Fibroblast of upper back skin (primary cell): ENCODE measurements around the gene ATP13A1.

Source experiments
- DNase-seq: peaks from one replicate; pipeline ENCODE4 v3.0.0-alpha.2; 2013

ATP13A1 gene

DNA sequence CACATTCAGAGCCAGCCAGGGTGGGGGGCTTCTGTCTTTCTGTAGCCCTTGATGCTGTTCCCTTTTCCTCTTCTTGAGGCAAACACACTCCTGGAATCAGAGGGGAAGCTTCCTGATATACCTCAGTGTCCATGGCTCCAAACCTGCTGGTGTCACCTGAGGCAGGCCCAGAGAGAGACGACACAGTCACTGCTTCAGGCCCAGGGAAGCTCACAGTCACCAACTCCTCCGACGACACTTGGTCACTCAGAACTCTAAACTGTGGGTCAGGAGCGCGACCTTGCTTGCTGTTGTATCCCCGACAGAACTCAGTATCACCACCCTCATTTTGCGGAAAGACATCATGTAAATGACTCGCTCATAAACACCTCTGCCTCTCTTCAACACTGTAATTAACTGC, 1.1 kb downstream of the ATP13A1 start:
- DNase-seq, result no peak

DNA sequence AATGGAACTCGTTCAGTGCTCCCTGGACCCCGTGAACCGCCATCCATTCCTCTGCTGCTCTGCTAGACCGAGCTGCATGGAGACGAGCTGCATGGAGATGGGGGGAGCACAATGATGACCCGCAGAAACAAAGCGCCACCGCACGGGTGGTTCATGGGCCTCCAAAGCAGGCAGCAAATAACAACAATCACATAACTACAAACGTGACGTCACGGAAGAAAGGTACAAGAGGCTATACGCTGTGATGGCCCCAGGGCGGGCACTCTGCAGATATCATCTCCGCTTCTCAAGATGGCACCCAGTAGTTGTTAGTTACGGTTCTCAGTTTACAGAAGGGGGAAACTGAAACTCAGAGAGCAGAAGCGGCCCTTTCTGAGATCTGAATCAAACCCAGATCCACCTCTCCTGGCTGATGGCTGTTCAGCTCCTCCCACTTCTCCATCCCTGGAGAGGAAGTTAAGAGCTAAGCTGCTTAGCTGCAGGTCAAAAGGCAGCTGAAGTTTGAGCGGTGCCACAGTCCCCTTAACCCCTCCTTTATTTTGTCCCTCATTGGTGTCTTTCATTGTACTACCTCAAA, 1.7 kb downstream of the ATP13A1 start:
- DNase-seq, result no peak

DNA sequence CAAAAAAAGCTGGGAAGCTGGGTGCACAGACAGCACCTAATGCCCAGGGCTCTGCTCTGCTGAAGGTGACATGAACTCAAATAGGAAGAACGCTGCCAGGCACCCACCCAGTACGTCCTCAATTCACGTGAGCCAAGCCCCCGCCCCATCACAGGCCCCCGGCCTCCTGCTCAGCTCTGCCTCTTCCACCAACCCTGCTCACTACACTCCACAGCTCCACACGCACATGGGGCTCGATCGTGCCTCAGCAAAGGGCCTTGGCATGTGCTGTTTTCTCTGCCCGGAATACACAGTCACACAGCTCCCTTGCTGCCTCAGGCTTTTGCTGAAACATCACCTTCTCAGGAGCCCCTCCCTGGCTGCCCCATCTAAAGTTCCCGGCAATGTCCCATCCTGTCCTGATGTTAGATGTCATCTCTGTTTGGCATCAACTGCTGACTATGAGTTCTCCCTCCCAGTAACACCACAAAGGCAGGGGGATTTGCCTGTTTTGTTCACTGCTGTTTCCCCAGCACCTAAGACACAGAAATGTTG, 2.3 kb downstream of the ATP13A1 start:
- no peak for DNase-seq

DNA sequence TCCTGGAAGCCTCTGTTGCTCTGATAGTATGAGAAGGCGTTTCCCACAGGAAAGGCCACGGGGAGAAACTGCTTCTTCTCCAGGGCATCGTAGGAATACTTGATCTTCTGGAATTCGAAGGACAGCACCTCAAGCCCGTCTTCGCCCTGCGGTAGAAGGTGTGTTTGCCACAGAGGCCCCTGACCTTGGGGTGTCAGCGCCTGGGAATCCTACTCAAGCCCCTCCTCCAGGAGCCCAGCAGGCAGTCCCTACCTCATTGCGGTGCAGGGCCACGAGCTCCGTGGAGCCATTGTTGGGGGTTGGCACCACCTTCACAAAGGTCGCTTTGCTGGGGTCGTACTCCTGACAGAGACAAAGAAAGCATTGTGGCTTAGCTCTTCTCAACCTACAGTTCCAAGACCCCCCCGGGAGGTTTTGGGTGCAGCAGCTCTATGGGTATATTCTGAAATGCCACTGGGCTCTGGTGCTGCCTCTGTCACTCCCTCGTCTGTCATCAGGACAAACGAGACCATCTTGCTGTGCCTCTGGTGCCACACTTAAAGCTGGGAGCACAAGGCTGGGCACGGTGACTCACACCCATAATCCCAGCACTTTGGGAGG, 3.7 kb downstream of the ATP13A1 start:
- DNase-seq, result no peak

DNA sequence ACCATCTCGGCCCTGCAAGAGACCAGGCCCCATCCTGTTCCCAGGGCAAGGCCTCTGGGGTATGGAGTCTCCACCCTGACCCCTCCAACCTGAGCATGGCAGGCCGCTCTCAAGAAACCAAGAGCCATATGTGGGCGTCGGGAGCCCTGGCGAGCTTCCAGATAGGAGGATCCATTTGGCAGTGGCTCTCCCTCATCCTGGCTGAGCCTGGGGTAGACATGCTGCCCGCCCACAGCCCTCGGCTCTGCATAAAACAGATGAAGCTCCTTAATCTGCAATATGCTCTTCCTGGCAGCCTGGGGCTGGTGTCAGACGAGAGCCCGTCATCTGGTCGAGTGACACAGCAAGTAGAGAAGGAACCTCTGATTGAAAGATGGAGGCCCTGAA, 6.1 kb downstream of the ATP13A1 start:
- no peak for DNase-seq

DNA sequence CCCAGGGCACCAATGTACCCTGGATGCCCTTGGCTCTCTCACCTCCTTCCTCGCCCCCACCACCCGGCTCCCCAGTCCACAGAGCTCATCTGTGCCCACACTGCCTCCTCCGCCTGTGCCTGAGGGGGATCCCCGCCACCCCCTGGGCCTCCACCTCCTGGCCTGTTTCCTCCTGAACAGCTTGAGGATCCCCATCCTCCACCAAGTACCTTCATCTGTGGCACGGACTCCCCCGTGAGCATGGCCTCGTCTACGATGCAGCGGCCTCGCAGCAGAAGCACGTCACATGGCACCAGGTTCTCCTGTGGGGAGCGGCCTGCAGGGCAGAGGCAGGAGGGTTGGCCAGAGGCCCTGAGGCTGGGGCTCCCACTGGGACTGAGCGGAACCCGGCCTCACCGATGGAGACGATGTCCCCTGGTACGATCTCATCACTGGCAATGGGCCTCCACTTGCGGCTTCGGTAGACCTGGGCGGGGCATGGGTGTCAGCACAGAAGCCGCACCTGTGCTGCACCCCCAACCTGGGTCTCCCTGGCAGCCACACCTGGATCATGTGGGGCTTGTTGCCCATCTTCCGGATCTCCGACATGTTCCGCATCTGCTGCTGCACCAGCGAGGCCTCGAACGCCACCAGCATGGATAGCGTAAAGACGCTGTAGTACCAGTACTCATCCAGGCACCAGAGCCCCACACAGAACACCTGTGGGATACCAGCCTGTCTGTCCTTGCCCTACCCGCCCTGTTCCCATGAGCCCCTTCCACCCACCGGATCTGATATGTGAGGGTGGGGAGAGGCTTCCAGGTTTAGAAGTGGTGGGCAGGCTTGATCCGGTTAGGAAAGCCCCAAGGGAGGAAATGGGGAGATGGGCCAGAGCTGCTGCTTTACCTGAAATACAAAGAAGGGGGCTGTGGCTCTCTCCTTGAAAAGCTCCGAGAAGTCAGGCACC, 6.8 kb downstream of the ATP13A1 start:
- DNase-seq, result no peak

DNA sequence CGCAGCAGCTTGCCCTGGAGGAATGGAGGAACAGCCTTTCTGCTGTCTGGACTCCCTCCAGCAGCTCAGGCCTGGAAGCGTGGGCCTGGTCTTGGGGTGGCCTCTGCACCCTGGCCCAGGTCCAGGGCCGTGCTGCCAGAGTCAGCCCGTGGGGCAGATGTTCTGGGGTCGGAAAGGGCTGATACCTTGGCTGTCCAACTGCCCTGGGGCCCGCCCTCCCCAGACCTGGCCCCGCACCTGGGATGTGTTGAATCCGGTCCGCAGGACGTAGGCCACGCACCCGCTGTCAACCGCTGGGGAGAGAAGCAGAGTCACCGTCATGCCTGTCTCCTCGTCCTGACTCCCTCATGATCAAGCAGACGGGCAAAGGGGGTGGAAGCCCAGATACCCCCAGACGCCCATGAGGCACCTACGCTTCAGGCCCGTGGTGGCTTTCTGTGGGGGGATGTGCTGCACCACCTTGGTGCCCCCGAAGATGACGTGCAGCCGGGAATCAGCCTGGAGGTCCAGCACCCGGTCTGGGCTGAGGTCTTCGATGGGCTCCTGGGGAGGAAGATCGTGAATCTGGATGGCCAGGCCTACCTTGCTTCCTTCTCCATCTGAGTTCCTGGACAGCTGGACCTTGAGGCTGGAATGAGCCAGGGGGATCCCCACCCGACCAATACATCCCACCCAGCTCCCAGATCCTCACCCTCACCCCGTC, 7.7 kb downstream of the ATP13A1 start:
- DNase-seq, result no peak

DNA sequence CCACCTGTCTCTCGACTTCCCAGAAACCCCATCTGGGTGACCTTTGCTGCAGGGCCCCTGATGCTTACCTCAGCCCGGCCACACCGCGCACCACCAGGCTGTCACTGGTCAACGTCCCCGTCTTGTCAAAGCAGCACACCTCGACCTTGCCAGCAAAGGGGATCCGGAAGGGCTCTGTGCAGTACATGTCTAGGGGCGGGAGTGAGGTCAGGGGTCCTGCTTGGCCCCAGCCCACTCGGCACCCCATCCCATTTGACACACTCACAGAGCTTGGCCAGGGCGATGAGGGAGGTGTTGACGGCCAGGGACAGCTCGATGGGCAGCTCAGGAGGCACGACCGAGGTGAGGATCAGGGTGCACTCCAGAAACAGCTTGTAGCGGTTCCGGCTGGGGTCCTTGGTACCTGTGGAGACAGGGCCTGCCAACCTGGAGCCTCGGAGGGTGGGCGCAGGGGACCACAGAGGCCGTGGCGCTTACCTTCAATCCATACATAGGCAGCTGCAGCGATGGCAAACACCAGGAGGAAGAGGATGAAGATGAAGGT, 8.4 kb downstream of the ATP13A1 start:
- DNase-seq, result no peak

DNA sequence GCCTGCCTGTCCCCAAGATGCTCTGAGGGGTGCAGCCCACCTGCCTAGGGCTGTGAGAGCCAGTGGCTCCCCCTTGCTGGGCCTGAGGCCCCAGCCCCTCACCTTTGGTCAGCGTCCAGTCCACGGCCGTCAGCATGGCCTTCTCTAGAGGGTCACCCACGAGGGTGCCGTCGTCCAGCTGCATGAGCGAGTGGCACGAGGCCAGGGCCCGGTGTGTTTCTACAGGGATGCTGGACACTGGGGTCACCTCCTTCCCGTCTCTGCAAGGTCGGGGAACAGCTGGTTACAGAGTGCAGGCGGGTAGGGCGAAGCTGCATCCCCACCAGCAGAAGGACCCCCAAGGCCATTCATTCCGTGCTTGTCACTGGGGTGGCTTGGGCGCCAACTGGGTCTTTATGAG, 9.0 kb downstream of the ATP13A1 start:
- no peak for DNase-seq

DNA sequence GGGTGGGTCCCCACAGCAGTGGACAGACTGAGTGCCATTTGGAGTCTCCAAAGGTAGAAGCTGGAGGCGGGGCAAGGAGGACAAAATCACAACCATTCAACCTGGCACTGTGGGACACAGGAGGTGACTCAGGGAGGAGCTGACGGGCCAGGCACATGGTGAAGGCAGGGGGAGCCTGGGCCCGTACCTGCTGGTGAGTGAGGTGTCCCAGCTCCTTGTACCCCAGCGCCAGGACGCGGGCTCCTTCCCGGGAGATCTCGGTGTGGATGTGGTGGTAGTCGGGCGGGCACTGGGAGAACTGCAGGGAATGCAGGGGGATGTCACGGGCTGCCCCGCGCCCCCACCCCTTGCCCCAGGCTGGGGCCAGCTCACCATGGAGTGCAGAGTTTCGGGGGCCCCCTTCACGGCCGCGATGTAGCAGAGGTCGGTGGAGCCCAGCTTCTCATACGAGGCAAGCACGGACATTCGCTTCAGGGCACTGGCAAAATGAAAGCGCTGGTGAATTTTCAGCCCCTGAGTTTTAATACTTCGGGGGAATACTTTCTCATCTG, 9.8 kb downstream of the ATP13A1 start:
- no peak for DNase-seq

DNA sequence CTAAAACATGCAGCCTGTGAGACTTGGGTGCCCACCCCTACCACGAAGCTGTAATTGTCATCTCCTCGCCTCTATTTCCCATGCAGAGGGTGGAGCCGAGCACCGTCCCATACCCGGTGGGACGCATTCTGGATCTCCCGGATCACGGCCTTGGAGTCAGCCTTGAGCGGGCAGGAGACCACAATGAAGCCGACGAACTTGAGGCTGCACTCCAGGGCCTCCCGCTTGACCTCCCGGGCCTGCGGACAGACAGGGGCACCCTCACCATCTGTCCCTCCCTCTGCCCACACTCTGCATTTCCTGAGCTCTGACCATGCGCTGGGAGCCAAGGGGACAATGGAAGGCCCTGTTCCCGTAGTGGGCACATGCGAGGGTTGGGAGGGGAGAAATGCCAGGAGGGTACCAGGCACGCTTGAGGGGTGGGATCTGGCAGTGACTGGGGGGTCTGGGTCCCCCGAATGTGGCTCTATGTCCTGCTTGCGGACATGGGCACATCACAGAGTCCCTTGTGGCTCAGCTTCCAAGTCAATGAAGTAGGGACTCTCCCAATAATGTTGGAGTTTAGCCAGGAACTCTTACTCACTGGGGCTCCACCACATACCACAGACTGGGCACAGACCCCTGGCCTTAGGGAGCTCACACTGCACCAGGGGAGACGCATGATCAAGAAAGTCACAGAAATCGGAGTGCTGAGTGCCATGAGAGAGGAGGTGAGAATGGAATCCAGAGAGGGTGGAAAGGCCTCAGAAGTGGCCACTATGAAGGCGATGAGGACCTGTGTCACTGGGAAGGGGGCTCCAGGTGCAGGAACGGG, 10.8 kb downstream of the ATP13A1 start:
- no peak for DNase-seq

DNA sequence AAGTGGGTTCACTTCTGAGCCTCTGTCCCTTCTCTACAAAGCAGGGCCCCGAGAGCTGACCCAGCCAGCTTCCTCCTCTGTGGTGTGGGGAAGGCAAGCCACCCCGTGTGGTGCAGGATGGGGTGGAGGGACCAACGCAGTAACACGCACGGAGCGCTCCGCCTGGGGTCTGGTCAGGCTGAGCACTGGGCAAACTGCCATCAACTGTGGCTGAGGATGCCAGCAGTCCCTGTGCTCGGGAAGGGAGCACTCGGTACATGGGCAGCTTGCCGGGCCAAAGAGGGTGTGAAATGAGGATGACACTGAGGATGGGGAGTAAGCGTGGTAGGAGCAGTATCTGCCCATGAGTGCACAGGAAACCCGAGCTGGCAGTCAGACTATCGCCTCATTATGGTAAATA, 12.4 kb downstream of the ATP13A1 start:
- DNase-seq, result no peak

DNA sequence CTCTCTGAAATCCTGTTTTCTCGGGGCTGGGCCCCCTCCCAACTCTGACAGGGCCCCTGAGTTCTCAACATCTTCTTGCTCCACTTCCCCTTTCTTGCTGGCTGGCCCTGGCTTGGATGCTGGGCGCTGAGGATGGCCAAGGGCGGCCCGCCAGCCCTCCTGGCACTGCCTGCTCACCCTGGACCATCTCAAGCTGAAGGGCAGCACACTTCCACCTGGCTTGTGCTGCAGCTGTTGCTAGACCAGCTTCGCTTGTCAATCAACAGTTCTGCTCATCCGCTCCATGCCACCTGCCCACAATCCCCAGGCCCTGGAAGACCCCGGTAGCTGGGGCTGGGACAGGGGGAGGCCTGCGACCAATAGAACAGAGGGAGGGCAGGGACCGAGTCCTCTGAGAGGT, 13.1 kb downstream of the ATP13A1 start:
- no peak for DNase-seq

DNA sequence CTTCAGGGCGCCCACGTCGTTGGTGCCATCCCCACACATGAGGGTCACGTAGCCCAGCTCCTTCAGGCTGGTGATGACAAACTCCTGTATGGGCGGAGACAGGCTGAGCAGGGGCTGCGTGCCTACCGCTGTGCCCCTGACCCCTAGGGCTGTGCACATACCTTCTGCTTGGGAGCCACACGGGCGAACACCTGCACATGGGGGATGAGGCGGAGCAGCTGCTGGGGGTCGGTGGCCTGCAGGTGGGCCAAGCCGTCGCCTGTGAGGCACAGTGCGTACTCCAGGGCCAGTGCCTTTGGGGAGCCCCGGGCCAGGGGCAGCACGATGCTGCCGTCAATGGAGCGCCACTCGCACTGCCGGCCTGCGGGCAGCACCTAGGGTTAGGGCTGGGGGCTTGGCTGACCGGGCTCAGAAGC, 13.9 kb downstream of the ATP13A1 start:
- no peak for DNase-seq

DNA sequence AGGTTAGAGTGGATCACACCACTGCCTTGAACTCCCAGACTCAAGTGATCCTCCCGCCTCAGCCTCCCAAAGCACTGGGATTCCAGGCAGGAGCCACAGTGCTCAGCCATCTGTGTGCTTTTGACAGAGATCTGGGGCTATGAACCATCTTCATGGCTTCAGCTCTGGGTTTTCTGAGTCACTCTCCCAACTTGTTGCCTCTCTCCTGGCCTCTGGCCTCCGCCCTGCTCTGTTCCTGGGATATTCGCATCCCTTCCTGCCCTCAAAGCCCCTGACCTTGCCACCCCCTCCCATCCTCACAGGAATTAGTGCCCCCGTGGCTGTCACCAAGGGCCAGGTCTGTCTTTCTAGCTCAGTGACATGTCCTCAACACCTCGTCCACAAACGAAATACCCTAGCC, 14.3 kb downstream of the ATP13A1 start:
- DNase-seq, result no peak

DNA sequence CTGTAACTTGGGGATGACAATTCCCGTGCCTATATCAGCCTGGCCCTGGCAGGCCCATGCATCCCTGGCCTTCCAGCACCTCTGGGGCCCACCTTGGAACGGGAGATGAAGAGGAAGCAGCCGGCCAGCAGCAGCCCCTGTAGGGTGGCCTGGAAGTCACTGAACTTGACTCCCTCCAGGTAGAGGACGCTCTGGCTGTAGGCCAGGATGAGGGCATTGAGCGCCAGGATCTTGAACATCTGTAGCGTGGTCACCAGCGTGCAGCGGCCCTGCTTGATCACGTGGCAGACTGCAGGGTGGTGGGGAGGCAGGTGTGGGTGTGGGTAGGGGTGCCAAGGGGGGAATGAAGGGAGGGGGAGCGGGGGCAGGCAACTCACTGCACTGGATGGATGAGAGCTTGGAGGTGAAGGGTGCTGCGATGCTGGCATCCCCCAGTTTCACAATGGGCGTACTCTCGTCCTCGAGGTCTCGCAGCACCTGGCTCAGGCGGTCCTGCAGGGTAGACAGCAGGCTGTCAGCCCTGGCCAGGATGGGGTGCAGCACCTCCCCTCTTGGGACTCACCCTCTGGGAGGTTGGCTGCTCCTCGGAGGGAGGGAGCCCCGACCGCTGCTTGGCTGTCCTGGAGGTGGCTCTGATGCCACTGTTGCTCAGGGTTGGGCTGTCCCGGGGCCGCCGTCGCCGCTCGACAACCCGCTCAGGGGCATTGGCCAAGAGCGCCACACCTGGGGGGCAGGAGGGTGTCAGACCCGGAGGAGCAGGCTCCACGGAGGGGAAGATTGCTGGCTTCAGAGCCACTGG, 16.2 kb downstream of the ATP13A1 start:
- DNase-seq, result no peak

DNA sequence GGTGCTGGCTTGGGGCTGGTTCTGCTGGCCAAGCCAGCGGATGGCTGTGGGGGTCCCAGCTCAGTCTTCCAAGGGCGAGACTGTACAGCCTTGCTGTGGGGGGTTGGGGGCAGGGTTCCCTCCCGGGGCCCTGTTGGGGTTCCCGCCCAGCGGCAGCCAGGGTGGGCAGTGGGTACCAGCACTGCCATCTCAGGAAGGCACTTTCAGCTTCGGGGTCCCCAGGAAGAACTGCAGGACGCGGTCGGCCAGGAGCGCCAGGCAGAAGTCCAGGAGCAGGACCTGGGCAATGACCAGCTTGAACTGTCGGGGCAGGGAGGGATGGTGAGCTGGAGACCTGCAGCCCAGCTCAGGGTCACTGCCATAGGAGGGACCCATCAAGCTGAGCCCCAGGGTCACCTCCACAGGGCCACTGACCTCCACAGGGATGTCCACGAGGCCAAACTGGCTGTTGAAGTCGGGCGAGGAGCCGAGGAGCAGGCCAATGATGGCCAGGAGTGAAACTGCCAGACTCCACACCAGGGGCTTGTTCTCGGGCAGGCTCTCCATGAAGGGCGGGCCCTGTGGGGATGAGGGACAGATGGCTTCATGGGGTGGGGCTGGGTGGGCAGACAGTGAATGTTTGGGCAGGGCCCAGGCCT, 18.1 kb downstream of the ATP13A1 start:
- no peak for DNase-seq

DNA sequence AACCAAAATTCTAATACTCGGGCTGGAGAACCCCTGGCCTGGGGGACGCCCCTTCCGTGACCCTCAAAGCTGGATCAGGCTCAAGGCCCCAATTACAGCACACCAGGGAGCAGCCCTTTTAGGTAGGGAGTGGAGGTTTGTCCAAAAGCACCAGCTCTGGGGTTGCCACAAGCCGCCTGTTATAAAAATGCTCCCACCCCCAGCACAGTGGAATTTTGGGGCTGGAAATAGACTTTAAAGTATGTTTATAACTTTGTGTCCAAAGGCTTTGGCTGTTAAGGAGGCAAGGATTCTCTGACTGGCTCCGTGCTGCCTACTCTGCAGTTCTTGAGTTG, 19.5 kb downstream of the ATP13A1 start:
- DNase-seq, result no peak

DNA sequence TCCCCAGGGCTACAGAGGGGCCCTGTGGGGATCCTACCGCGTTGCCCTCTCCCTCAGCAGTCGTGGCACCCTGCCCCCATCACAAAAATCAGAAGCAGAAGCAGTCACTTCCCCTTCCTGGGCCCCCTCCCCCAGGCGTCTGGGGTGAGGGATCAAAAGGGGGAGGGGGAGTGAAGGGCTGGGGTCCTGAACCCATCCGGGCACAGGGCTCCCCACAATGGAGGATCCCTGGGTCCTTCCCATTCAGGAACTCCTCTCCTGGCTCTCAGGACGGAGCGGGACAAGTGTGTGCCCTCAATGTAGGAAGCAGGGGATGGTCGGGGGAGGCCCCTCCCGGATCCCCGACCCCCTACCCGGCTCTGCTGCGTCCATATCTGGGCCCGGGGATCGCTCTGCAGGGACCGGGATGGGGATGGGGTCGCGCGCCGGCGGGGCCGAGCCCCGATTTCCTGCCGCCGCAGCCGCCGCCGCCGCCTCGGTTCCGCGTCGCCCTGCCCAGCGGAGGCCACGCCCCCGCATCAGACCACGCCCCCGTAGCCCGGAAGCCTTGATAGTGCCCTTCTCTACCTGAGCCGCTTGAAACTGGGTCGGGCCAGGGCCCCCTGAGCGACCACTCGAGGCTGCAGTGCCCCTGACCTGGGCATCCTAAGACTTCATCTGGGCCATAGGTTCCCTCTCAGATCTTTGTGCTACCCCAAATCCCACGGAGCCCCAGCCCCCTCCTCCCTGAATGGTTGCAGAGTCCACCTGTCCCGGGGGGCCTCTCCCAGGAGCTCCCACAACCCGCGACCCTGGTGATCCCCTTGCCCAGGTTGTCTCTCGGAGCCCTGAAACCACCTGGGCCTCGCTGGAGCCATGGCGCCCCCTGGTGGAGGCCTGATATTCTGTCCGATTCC, 20.1 kb downstream of the ATP13A1 start, which contains the start of gene GMIP:
TSS of gene GMIP (minus strand) at position 500 of the 896 bp plus-strand sequence. CDS start at position 372, 128 bp downstream.
- peak; percentile 30 for DNase-seq
